ENCODE data around the gene ENTREP3.
"Not testable (repeated sequence)": the region's sequence is repeated elsewhere in the genome, so short reads cannot be mapped to it uniquely, and the experiment has no call there.

Gene ENTREP3

GRCh38 chr1:155241841-155242264 is 13.4 kb downstream of the ENTREP3 start:
- H3K9me3 ChIP-seq (ENCODE audit: control insufficient read depth in 5 of 5, low read length in 5 of 5), result no peaks in the 10 kb centered on the region
- peaks cover 0 to 23% (median 9%) of the 10 kb centered on the region in 5 donors for H3K36me3 ChIP-seq (ENCODE audit: control insufficient read depth in 5 of 5, insufficient read depth in 5 of 5, low read length in 5 of 5)
- peaks cover 0 to 3% (median 0%) of the 10 kb centered on the region in 5 donors for H3K27me3 ChIP-seq (ENCODE audit: control insufficient read depth in 5 of 5, insufficient read depth in 4 of 5, low read length in 5 of 5)
- no peak overlapping the region for H3K4me3 ChIP-seq (ENCODE audit: low read depth in 1 of 5, low read length in 5 of 5)
- H3K4me1 ChIP-seq (ENCODE audit: control insufficient read depth in 5 of 5, insufficient read depth in 5 of 5, low read length in 5 of 5), result peaks cover 4 to 42% (median 28%) of the 10 kb centered on the region in 5 donors
- no peak overlapping the region for H3K27ac ChIP-seq (ENCODE audit: low read depth, low read length)
- H3K9ac ChIP-seq (ENCODE audit: low read length in 5 of 5), result peak overlapping the region in 1 of 5 donors; percentile 21

GRCh38 chr1:155241069-155241679 is 14.1 kb downstream of the ENTREP3 start:
- peaks cover 0 to 3% (median 0%) of the 10 kb centered on the region in 5 donors for H3K27me3 ChIP-seq (ENCODE audit: control insufficient read depth in 5 of 5, insufficient read depth in 4 of 5, low read length in 5 of 5)
- H3K36me3 ChIP-seq (ENCODE audit: control insufficient read depth in 5 of 5, insufficient read depth in 5 of 5, low read length in 5 of 5), result peaks cover 0 to 30% (median 15%) of the 10 kb centered on the region in 5 donors
- peak overlapping the region; percentile 63 to 81 (median 65) for H3K4me3 ChIP-seq (ENCODE audit: low read depth in 1 of 5, low read length in 5 of 5)
- H3K9me3 ChIP-seq (ENCODE audit: control insufficient read depth in 5 of 5, low read length in 5 of 5), result no peaks in the 10 kb centered on the region
- H3K4me1 ChIP-seq (ENCODE audit: control insufficient read depth in 5 of 5, insufficient read depth in 5 of 5, low read length in 5 of 5), result peaks cover 4 to 42% (median 28%) of the 10 kb centered on the region in 5 donors
- peak overlapping the region; percentile 16 for H3K27ac ChIP-seq (ENCODE audit: low read depth, low read length)
- peak overlapping the region in 2 of 5 donors; percentile 21 to 65 for H3K9ac ChIP-seq (ENCODE audit: low read length in 5 of 5)

- Histone ChIP-seq H3K36me3 (ENCODE audit: control insufficient read depth in 5 of 5, insufficient read depth in 5 of 5, low read length in 5 of 5) (peaks cover 0 to 40% (median 22%) of the 10 kb centered on the region in 5 donors), H3K9me3 (ENCODE audit: control insufficient read depth in 5 of 5, low read length in 5 of 5) (no peaks in the 10 kb centered on the region), H3K9ac (ENCODE audit: low read length in 5 of 5) (no peak overlapping the region), H3K4me3 (ENCODE audit: low read depth in 1 of 5, low read length in 5 of 5) (no peak overlapping the region), H3K4me1 (ENCODE audit: control insufficient read depth in 5 of 5, insufficient read depth in 5 of 5, low read length in 5 of 5) (peaks cover 0 to 19% (median 13%) of the 10 kb centered on the region in 5 donors), H3K27me3 (ENCODE audit: control insufficient read depth in 5 of 5, insufficient read depth in 4 of 5, low read length in 5 of 5) (no peaks in the 10 kb centered on the region), H3K27ac (ENCODE audit: low read depth, low read length) (no peak overlapping the region)
These were observed 18.8 kb downstream of the ENTREP3 start for GRCh38 chr1:155236451-155236850.

GRCh38 chr1:155235375-155235774 is 19.9 kb downstream of the ENTREP3 start:
- not testable (repeated sequence) for H3K27ac ChIP-seq (ENCODE audit: low read depth, low read length); H3K4me3 ChIP-seq (ENCODE audit: low read depth in 1 of 5, low read length in 5 of 5); H3K4me1 ChIP-seq (ENCODE audit: control insufficient read depth in 5 of 5, insufficient read depth in 5 of 5, low read length in 5 of 5); H3K27me3 ChIP-seq (ENCODE audit: control insufficient read depth in 5 of 5, insufficient read depth in 4 of 5, low read length in 5 of 5); H3K9ac ChIP-seq (ENCODE audit: low read length in 5 of 5); H3K9me3 ChIP-seq (ENCODE audit: control insufficient read depth in 5 of 5, low read length in 5 of 5)
- H3K36me3 ChIP-seq (ENCODE audit: control insufficient read depth in 5 of 5, insufficient read depth in 5 of 5, low read length in 5 of 5), result peaks cover 0 to 40% (median 22%) of the 10 kb centered on the region in 5 donors

- not testable (repeated sequence) for H3K4me3 ChIP-seq (ENCODE audit: low read depth in 1 of 5, low read length in 5 of 5); H3K4me1 ChIP-seq (ENCODE audit: control insufficient read depth in 5 of 5, insufficient read depth in 5 of 5, low read length in 5 of 5); H3K9ac ChIP-seq (ENCODE audit: low read length in 5 of 5); H3K27ac ChIP-seq (ENCODE audit: low read depth, low read length); H3K9me3 ChIP-seq (ENCODE audit: control insufficient read depth in 5 of 5, low read length in 5 of 5); H3K27me3 ChIP-seq (ENCODE audit: control insufficient read depth in 5 of 5, insufficient read depth in 4 of 5, low read length in 5 of 5)
- peaks cover 0 to 29% (median 22%) of the 10 kb centered on the region in 5 donors for H3K36me3 ChIP-seq (ENCODE audit: control insufficient read depth in 5 of 5, insufficient read depth in 5 of 5, low read length in 5 of 5)
These were observed 21.8 kb downstream of the ENTREP3 start for GRCh38 chr1:155233502-155233901.

GRCh38 chr1:155232001-155232978 is 23.0 kb downstream of the ENTREP3 start:
- not testable (repeated sequence) for H3K4me3 ChIP-seq (ENCODE audit: low read depth in 1 of 5, low read length in 5 of 5); H3K27ac ChIP-seq (ENCODE audit: low read depth, low read length); H3K27me3 ChIP-seq (ENCODE audit: control insufficient read depth in 5 of 5, insufficient read depth in 4 of 5, low read length in 5 of 5); H3K9me3 ChIP-seq (ENCODE audit: control insufficient read depth in 5 of 5, low read length in 5 of 5); H3K9ac ChIP-seq (ENCODE audit: low read length in 5 of 5)
- H3K36me3 ChIP-seq (ENCODE audit: control insufficient read depth in 5 of 5, insufficient read depth in 5 of 5, low read length in 5 of 5), result peaks cover 0 to 21% (median 18%) of the 10 kb centered on the region in 5 donors
- peaks cover 5 to 11% (median 6%) of the 10 kb centered on the region in 5 donors for H3K4me1 ChIP-seq (ENCODE audit: control insufficient read depth in 5 of 5, insufficient read depth in 5 of 5, low read length in 5 of 5)

GRCh38 chr1:155231302-155231701 is 24.0 kb downstream of the ENTREP3 start:
- H3K27me3 ChIP-seq (ENCODE audit: control insufficient read depth in 5 of 5, insufficient read depth in 4 of 5, low read length in 5 of 5); H3K27ac ChIP-seq (ENCODE audit: low read depth, low read length); H3K9ac ChIP-seq (ENCODE audit: low read length in 5 of 5); H3K9me3 ChIP-seq (ENCODE audit: control insufficient read depth in 5 of 5, low read length in 5 of 5); H3K4me3 ChIP-seq (ENCODE audit: low read depth in 1 of 5, low read length in 5 of 5): not testable (repeated sequence)
- H3K36me3 ChIP-seq (ENCODE audit: control insufficient read depth in 5 of 5, insufficient read depth in 5 of 5, low read length in 5 of 5), result peaks cover 0 to 11% (median 9%) of the 10 kb centered on the region in 5 donors
- peaks cover 7 to 20% (median 14%) of the 10 kb centered on the region in 5 donors for H3K4me1 ChIP-seq (ENCODE audit: control insufficient read depth in 5 of 5, insufficient read depth in 5 of 5, low read length in 5 of 5)

- H3K4me1 ChIP-seq (ENCODE audit: control insufficient read depth in 5 of 5, insufficient read depth in 5 of 5, low read length in 5 of 5), result peaks cover 8 to 31% (median 17%) of the 10 kb centered on the region in 5 donors
- H3K4me3 ChIP-seq (ENCODE audit: low read depth in 1 of 5, low read length in 5 of 5), result peak overlapping the region; percentile 64 to 90 (median 80)
- peak overlapping the region; percentile 60 for H3K27ac ChIP-seq (ENCODE audit: low read depth, low read length)
- H3K27me3 ChIP-seq (ENCODE audit: control insufficient read depth in 5 of 5, insufficient read depth in 4 of 5, low read length in 5 of 5), result no peaks in the 10 kb centered on the region
- H3K9ac ChIP-seq (ENCODE audit: low read length in 5 of 5), result peak overlapping the region in 4 of 5 donors; percentile 69 to 83 (median 76)
- no peaks in the 10 kb centered on the region for H3K36me3 ChIP-seq (ENCODE audit: control insufficient read depth in 5 of 5, insufficient read depth in 5 of 5, low read length in 5 of 5)
- H3K9me3 ChIP-seq (ENCODE audit: control insufficient read depth in 5 of 5, low read length in 5 of 5), result no peaks in the 10 kb centered on the region
These were observed 27.2 kb downstream of the ENTREP3 start for GRCh38 chr1:155228096-155228427.

- H3K4me1 ChIP-seq (ENCODE audit: control insufficient read depth in 5 of 5, insufficient read depth in 5 of 5, low read length in 5 of 5), result peaks cover 8 to 31% (median 17%) of the 10 kb centered on the region in 5 donors
- no peaks in the 10 kb centered on the region for H3K36me3 ChIP-seq (ENCODE audit: control insufficient read depth in 5 of 5, insufficient read depth in 5 of 5, low read length in 5 of 5)
- peak overlapping the region; percentile 81 for H3K27ac ChIP-seq (ENCODE audit: low read depth, low read length)
- H3K4me3 ChIP-seq (ENCODE audit: low read depth in 1 of 5, low read length in 5 of 5), result peak overlapping the region; percentile 64 to 90 (median 80)
- no peaks in the 10 kb centered on the region for H3K9me3 ChIP-seq (ENCODE audit: control insufficient read depth in 5 of 5, low read length in 5 of 5)
- H3K9ac ChIP-seq (ENCODE audit: low read length in 5 of 5), result peak overlapping the region in 4 of 5 donors; percentile 72 to 83 (median 78)
- no peaks in the 10 kb centered on the region for H3K27me3 ChIP-seq (ENCODE audit: control insufficient read depth in 5 of 5, insufficient read depth in 4 of 5, low read length in 5 of 5)
These were observed 27.8 kb downstream of the ENTREP3 start for GRCh38 chr1:155227261-155228095.

All from subcutaneous abdominal adipose tissue (tissue), 5 donors.